Osteoblast (primary cell): ENCODE measurements around the gene ZBTB21. TPM values are rescaled to one million over a fixed set of nuclear protein-coding genes. Genes with fewer than 3 reads are reported as not detected.
A peak's percentile ranks its signal among the peaks of the same experiment; 100 is the strongest.

Experiments
- DNase-seq: peaks from one replicate; pipeline ENCODE4 v3.0.0; 2011; ENCODE audit warnings: low spot score, mixed read lengths; ENCODE audit not compliant: insufficient read length; ENCODE audit errors: missing footprints
- H2AFZ ChIP-seq: 2 replicates; pipeline ENCODE4 v1.6.0; 2011; ENCODE audit warnings: mild to moderate bottlenecking, low read length
- H3K27ac ChIP-seq: 2 replicates; pipeline ENCODE4 v1.5.1; 2011; ENCODE audit warnings: mild to moderate bottlenecking, low read depth, low read length, moderate library complexity
- H3K27me3 ChIP-seq: 2 replicates; pipeline ENCODE4 v1.6.0; 2012; ENCODE audit warnings: mild to moderate bottlenecking, control low read depth, inconsistent platforms, low read length, moderate library complexity; ENCODE audit not compliant: insufficient read depth
- H3K36me3 ChIP-seq: 2 replicates; pipeline ENCODE4 v1.5.1; 2011; ENCODE audit warnings: mild to moderate bottlenecking, low read length, control low read depth, moderate library complexity; ENCODE audit not compliant: insufficient read depth
- H3K4me1 ChIP-seq: 2 replicates; pipeline ENCODE4 v1.5.1; 2011; ENCODE audit warnings: mild to moderate bottlenecking, low read length, control low read depth, moderate library complexity; ENCODE audit not compliant: insufficient read depth
- H3K4me2 ChIP-seq: 2 replicates; pipeline ENCODE4 v1.6.0; 2011; ENCODE audit warnings: mild to moderate bottlenecking, low read length; ENCODE audit not compliant: insufficient read depth
- H3K4me3 ChIP-seq: fragments of 200-600 bp; sonication (generic); 3 replicates; pipeline ENCODE4 v1.5.1; 2012; ENCODE audit warnings: mild to moderate bottlenecking, low read length, inconsistent platforms; ENCODE audit not compliant: insufficient read depth
- H3K79me2 ChIP-seq: 2 replicates; pipeline ENCODE4 v1.6.0; 2012; ENCODE audit warnings: mild to moderate bottlenecking, low read length, control low read depth, inconsistent platforms; ENCODE audit not compliant: insufficient read depth
- H3K9me3 ChIP-seq: 2 replicates; pipeline ENCODE4 v1.5.1; 2011; ENCODE audit warnings: low read depth, low read length, control low read depth
- H4K20me1 ChIP-seq: 2 replicates; pipeline ENCODE4 v1.6.0; 2012; ENCODE audit warnings: mild to moderate bottlenecking, low read length, control low read depth; ENCODE audit not compliant: insufficient read depth
- CTCF ChIP-seq: IDR thresholded peaks from 2 replicates; pipeline ENCODE4 v1.5.1; 2011; ENCODE audit warnings: mild to moderate bottlenecking, low read depth, low read length, moderate library complexity; ENCODE audit errors: extremely low read depth
- total RNA-seq: library from RNA; depleted of rRNA; stranded (reverse); fragments of >200 nt; gene quantifications from 2 replicates; pipeline ENCODE4 v1.2.3, GENCODE V29; 2012

The ZBTB21 gene
- total RNA-seq, 1 donor, result 12.7 TPM

- DNase-seq, result peak; percentile 89
Observed at GRCh38 chr21:41966041-41966833, 43.9 kb downstream of the ZBTB21 start.

DNA sequence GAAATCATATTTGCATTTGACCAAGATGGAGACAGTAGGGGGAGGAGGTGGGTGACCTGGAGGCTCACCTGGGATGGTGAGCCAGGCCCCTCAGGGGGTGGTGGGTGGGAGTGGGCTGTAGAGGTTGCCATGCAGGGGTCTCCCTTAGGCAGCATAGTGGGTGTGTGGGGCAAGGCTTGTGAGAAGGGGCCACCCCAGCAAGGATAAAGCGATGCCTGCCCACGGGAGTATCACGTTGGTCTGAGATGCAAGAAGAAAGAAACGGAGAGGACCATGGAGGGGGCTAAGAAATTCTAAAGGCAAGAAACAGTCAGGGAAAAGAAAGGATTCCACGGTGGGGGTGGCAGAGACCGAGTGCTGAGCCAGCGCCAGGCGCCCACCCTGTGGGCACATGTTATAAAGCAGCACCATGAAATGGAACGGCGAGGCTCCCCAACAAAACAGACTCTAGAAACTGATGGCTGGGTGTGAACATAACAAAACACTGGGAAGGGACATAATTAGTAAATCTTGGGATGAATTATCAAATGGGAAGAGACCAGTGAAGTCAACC lies 44.6 kb downstream of the ZBTB21 start:
- Histone ChIP-seq H3K79me2 (no peaks in the 10 kb centered on the region), H3K9me3 (no peaks in the 10 kb centered on the region), H3K4me2 (no peak overlapping the region), H3K4me3 (no peak overlapping the region), H3K4me1 (peaks cover 22% of the 10 kb centered on the region), H2AFZ (no peak overlapping the region), H3K27me3 (peaks cover 15% of the 10 kb centered on the region), H3K27ac (no peak overlapping the region), H3K36me3 (no peaks in the 10 kb centered on the region), H4K20me1 (no peaks in the 10 kb centered on the region)
- TF ChIP-seq CTCF, result no peak
- no peak for DNase-seq

More at GRCh38 chr21:41966041-41966833, 43.9 kb downstream of the ZBTB21 start:
- peak overlapping the region; percentile 22 for H3K4me2 ChIP-seq
- no peaks in the 10 kb centered on the region for H3K36me3 ChIP-seq
- H3K9me3 ChIP-seq, result no peaks in the 10 kb centered on the region
- no peak overlapping the region for H3K4me3 ChIP-seq
- no peak for TF ChIP-seq CTCF
- H3K79me2 ChIP-seq, result no peaks in the 10 kb centered on the region
- H2AFZ ChIP-seq, result no peak overlapping the region
- no peaks in the 10 kb centered on the region for H4K20me1 ChIP-seq
- H3K27me3 ChIP-seq, result peaks cover 15% of the 10 kb centered on the region
- no peak overlapping the region for H3K27ac ChIP-seq
- H3K4me1 ChIP-seq, result peaks cover 17% of the 10 kb centered on the region

DNA sequence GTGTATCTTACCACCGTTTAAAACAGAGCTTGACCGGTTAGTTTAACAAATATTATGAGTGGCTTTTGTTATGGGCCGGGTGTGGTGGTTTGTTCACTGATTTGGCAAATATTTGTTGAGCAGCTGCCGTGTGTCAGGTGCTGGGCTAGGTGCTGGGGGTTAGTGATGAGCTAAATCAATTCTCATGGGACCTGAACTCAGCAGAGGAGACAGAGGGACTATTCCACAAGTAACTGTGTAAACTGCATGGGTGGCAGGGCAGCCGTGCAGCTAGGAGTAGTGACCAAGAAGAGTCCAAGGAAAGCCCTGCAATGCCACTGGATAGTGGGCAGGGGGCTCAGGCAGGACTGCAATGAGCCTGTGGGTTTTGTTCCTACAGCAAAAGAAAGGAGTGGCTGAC lies 45.1 kb downstream of the ZBTB21 start:
- no peaks in the 10 kb centered on the region for H3K79me2 ChIP-seq
- no peak overlapping the region for H3K27ac ChIP-seq
- no peaks in the 10 kb centered on the region for H4K20me1 ChIP-seq
- H3K4me2 ChIP-seq, result no peak overlapping the region
- peaks cover 22% of the 10 kb centered on the region for H3K4me1 ChIP-seq
- no peak for DNase-seq
- peaks cover 15% of the 10 kb centered on the region for H3K27me3 ChIP-seq
- no peaks in the 10 kb centered on the region for H3K36me3 ChIP-seq
- TF ChIP-seq CTCF, result no peak
- no peak overlapping the region for H2AFZ ChIP-seq
- no peaks in the 10 kb centered on the region for H3K9me3 ChIP-seq
- H3K4me3 ChIP-seq, result no peak overlapping the region

DNA sequence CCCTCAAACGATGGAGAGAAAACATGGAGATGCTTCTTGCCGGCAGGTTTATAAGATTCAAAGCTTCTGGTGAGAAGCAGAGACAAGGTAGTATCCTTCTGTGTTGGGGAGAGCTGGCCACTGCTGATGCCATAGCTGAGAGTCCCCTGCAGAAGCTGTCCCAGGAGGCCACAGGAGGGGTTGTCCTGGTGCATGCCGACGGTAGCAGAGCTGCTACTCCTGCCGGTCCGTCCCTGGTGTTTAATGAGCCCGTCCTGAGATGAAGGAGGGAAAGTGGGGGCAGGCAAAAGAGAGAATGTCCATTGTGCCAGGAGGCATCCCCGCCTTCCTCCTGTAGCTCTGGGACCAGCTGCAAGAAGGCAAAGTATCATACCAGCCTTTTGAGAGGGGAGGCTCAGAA lies 46.0 kb downstream of the ZBTB21 start:
- Histone ChIP-seq H3K79me2 (no peaks in the 10 kb centered on the region), H3K27me3 (peaks cover 15% of the 10 kb centered on the region), H3K9me3 (no peaks in the 10 kb centered on the region), H2AFZ (no peak overlapping the region), H3K4me2 (no peak overlapping the region), H4K20me1 (no peaks in the 10 kb centered on the region), H3K4me3 (no peak overlapping the region), H3K27ac (no peak overlapping the region), H3K4me1 (peaks cover 25% of the 10 kb centered on the region), H3K36me3 (no peaks in the 10 kb centered on the region)
- DNase-seq, result peak; percentile 36
- no peak for TF ChIP-seq CTCF
